GM23248 (cell line): ENCODE data around the gene SARS2.

Experiments
- EZH2 ChIP-seq: fragments of 200-600 bp; sonication (generic); IDR thresholded peaks from 2 replicates; pipeline ENCODE4 v1.6.1; 2018; ENCODE audit warnings: antibody characterized with exemption, mild to moderate bottlenecking; ENCODE audit not compliant: insufficient read depth, poor library complexity, severe bottlenecking
- EZH2phosphoT487 ChIP-seq: fragments of 200-600 bp; sonication (generic); IDR thresholded peaks from 2 replicates; pipeline ENCODE4 v1.6.1; 2018; ENCODE audit warnings: antibody characterized with exemption, moderate library complexity, mild to moderate bottlenecking, low read depth; ENCODE audit not compliant: insufficient read depth

DNA sequence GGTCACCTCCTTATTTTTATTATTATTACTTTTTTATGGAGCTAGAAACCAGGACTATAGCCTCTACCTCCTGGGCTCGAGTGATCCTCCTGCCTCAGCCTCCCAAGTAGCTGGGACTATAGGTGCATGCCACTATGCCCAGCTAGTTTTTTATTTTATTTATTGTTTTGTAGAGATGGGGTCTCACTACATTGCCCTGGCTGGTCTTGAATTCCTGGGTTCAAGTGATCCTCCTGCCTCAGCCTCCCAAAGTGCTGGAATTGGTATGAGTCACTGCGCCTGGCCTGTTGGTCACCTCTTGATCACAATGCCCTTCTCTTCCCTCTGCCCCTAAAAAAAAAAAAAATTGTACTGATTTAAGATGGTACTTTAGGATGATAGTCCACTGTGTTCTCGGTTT, 20.6 kb upstream of the SARS2 start:
- no peak for TF ChIP-seq EZH2
- no peak for TF ChIP-seq EZH2phosphoT487
